BJ (cell line): ENCODE results near the gene SSBP1. TPM values are rescaled to one million over a fixed set of nuclear protein-coding genes. Genes with fewer than 3 reads are reported as not detected.

Experiments used
- CTCF ChIA-PET: fragments of 350-600 bp; formaldehyde crosslinking; extraction: SDS; loops from one replicate; lab custom pipeline; 2021; ENCODE audit warnings: antibody characterized with exemption, inconsistent platforms; lab: Yijun Ruan, JAX
- POLR2A ChIA-PET: fragments of 300-600 bp; sonication (Branson Sonifier 250); formaldehyde crosslinking; extraction: SDS; loops from one replicate; lab custom pipeline; 2021; ENCODE audit warnings: antibody characterized with exemption; lab: Charles Lee
- DNase-seq: peaks from one replicate; pipeline ENCODE4 v3.0.0-alpha.2; 2011; ENCODE audit warnings: low read depth
- H3K27me3 ChIP-seq: 2 replicates; pipeline ENCODE4 v1.6.0; 2011; ENCODE audit warnings: low read length; ENCODE audit not compliant: control insufficient read depth, insufficient read depth
- H3K36me3 ChIP-seq: 2 replicates; pipeline ENCODE4 v1.5.1; 2011; ENCODE audit warnings: low read length; ENCODE audit not compliant: control insufficient read depth, insufficient read depth
- H3K4me3 ChIP-seq: 2 replicates; pipeline ENCODE4 v1.5.1; 2011; ENCODE audit warnings: low read depth, mild to moderate bottlenecking, control low read depth, low read length
- CTCF ChIP-seq: IDR thresholded peaks from 2 replicates; pipeline ENCODE4 v1.5.1; 2011; ENCODE audit warnings: low read depth, mild to moderate bottlenecking, control low read depth, inconsistent platforms, low read length, moderate library complexity; ENCODE audit not compliant: insufficient read depth
- polyA plus RNA-seq: library from polyadenylated mRNA; depleted of rRNA; stranded (reverse); fragments of >200 nt; gene quantifications from 2 replicates; pipeline ENCODE4 v1.2.3, GENCODE V29; 2011

SSBP1 gene
- polyA plus RNA-seq, 1 experiment: 55.0 TPM

- ChIA-PET CTCF (interaction anchor here (0.5 kb wide), 1 partner anchor 289 kb away, joined by 3 read pairs; no protein-coding TSS in a partner anchor), POLR2A (no interaction called here)
- no peaks in the 10 kb centered on the region for H3K27me3 ChIP-seq
- no peak for DNase-seq
- no peaks in the 10 kb centered on the region; the same call in 1 of the 2 replicates for H3K36me3 ChIP-seq
- no peak for TF ChIP-seq CTCF
- no peak overlapping the region for H3K4me3 ChIP-seq
Measured at GRCh38 chr7:141695803-141696289, 42.3 kb upstream of the SSBP1 start.

GRCh38 chr7:141696348-141696747, 41.8 kb upstream of the SSBP1 start:
- no peak overlapping the region for H3K4me3 ChIP-seq
- TF ChIP-seq CTCF: no peak
- CTCF ChIA-PET: interaction anchor here (0.5 kb wide), 1 partner anchor 289 kb away, joined by 3 read pairs; no protein-coding TSS in a partner anchor
- H3K36me3 ChIP-seq: no peaks in the 10 kb centered on the region; the same call in 1 of the 2 replicates
- POLR2A ChIA-PET: no interaction called here
- DNase-seq: no peak
- no peaks in the 10 kb centered on the region for H3K27me3 ChIP-seq

- Histone ChIP-seq H3K27me3 (no peaks in the 10 kb centered on the region), H3K36me3 (no peaks in the 10 kb centered on the region; the same call in 1 of the 2 replicates), H3K4me3 (no peak overlapping the region)
- ChIA-PET POLR2A (no interaction called here), CTCF (no interaction called here)
- TF ChIP-seq CTCF: no peak
- DNase-seq: no peak
Measured at GRCh38 chr7:141697211-141697871, 40.8 kb upstream of the SSBP1 start.

- Histone ChIP-seq H3K4me3 (no peak overlapping the region), H3K36me3 (no peaks in the 10 kb centered on the region; the same call in 1 of the 2 replicates), H3K27me3 (peaks cover 1% of the 10 kb centered on the region; the same call in 1 of the 2 replicates)
- no peak for DNase-seq
- ChIA-PET CTCF (no interaction called here), POLR2A (no interaction called here)
- no peak for TF ChIP-seq CTCF
Measured at GRCh38 chr7:141698247-141699015, 39.7 kb upstream of the SSBP1 start.

GRCh38 chr7:141699860-141700259, 38.3 kb upstream of the SSBP1 start:
- CTCF ChIA-PET: no interaction called here

More at GRCh38 chr7:141699860-141700259, 38.3 kb upstream of the SSBP1 start:
- POLR2A ChIA-PET: no interaction called here
- no peak for DNase-seq
- Histone ChIP-seq H3K4me3 (no peak overlapping the region), H3K36me3 (no peaks in the 10 kb centered on the region), H3K27me3 (peaks cover 3% of the 10 kb centered on the region)
- no peak for TF ChIP-seq CTCF
